K562 (cell line): ENCODE results near the gene FRK. TPM values are rescaled to one million over a fixed set of nuclear protein-coding genes. Genes with fewer than 3 reads are reported as not detected.
"Not testable (repeated sequence)": the region's sequence is repeated elsewhere in the genome, so short reads cannot be mapped to it uniquely, and the experiment has no call there.

Experiments used
- ATAC-seq: fragments of 200-7000 bp; cut with Tn5 transposase; 3 replicates; pipeline ENCODE4 v1.9.1; 2020; ENCODE audit warnings: moderate library complexity
- BruUV-seq: library from RNA; stranded (reverse); fragments of 400-500 nt; replicated peaks from 2 replicates; lab custom pipeline; 2021; lab: Mats Ljungman, UMichigan
- CTCF ChIA-PET: fragments of 300-600 bp; formaldehyde crosslinking; extraction: SDS; loops from one replicate; lab custom pipeline; 2021; ENCODE audit warnings: low intra/inter-chr PET ratio; lab: Yijun Ruan, JAX
- POLR2A ChIA-PET: fragments of 300-600, 350-650 bp; sonication (Branson Sonifier 250); formaldehyde crosslinking; extraction: SDS; loops from one replicate; lab custom pipeline; 2021; ENCODE audit warnings: antibody characterized with exemption, inconsistent platforms; lab: Yijun Ruan, JAX
- DNase-seq, 4 experiments: peaks; one replicate each; pipeline versions ENCODE4 v3.0.0 to v3.0.0-alpha.2; 2011 to 2018; ENCODE audit warnings: low spot score in 3 of 4, mixed read lengths in 3 of 4; ENCODE audit errors: extremely low read depth in 1 of 4
- FAIRE-seq: peaks from 2 replicates; lab custom pipeline; 2011; peaks lifted over from hg19 to GRCh38; lab: Jason Lieb, UNC
- H2AFZ ChIP-seq: 2 replicates; pipeline ENCODE4 v1.6.0; 2011; ENCODE audit warnings: low read depth, low read length, control low read depth, inconsistent platforms
- H3K27ac ChIP-seq: fragments of 200-600 bp; 3 replicates; pipeline ENCODE4 v1.8.0; 2011; ENCODE audit warnings: low read depth, mild to moderate bottlenecking, control low read depth, inconsistent platforms, low read length, moderate library complexity, mixed read lengths; ENCODE audit errors: extremely low read depth
- H3K27me3 ChIP-seq, 2 experiments: fragments of 300-600 bp in 1 of 2; 2 replicates in 1 of 2; 3 replicates in 1 of 2; pipeline versions ENCODE4 v1.6.0 to v1.8.0; 2011; ENCODE audit warnings: inconsistent platforms in 2 of 2, low read length in 2 of 2, mild to moderate bottlenecking in 1 of 2, mixed read lengths in 1 of 2, moderate library complexity in 1 of 2; ENCODE audit not compliant: control insufficient read depth in 2 of 2, insufficient read depth in 2 of 2
- H3K36me3 ChIP-seq: fragments of 300-600 bp; 3 replicates; pipeline ENCODE4 v1.8.0; 2011; ENCODE audit warnings: mild to moderate bottlenecking, low read length, inconsistent platforms; ENCODE audit not compliant: control insufficient read depth, insufficient read depth
- H3K4me1 ChIP-seq, 2 experiments: fragments of 200-600 bp in 1 of 2; replicated peaks in 1 of 2; 2 replicates in 1 of 2; 3 replicates in 1 of 2; pipeline versions ENCODE4 v1.5.1 to v1.8.0; 2011; ENCODE audit warnings: inconsistent platforms in 2 of 2, low read length in 2 of 2, mild to moderate bottlenecking in 1 of 2, mixed read lengths in 1 of 2, moderate library complexity in 1 of 2; ENCODE audit not compliant: control insufficient read depth in 2 of 2, insufficient read depth in 2 of 2
- H3K4me2 ChIP-seq: 2 replicates; pipeline ENCODE4 v1.6.1; 2011; ENCODE audit warnings: low read length, control low read depth, inconsistent platforms, mixed read lengths; ENCODE audit not compliant: insufficient read depth
- H3K4me3 ChIP-seq: fragments of 200-600 bp; sonication (generic), shearing (Covaris generic); 2 replicates; pipeline ENCODE4 v1.5.1; 2016; ENCODE audit warnings: control low read depth, inconsistent platforms
- H3K79me2 ChIP-seq: fragments of 200-600 bp; 3 replicates; pipeline ENCODE4 v1.8.0; 2011; ENCODE audit warnings: low read length, inconsistent platforms; ENCODE audit not compliant: control insufficient read depth, insufficient read depth
- H3K9ac ChIP-seq, 2 experiments: 2 replicates each; pipeline versions ENCODE4 v1.6.0 to v1.6.1; 2011; ENCODE audit warnings: low read depth in 2 of 2, low read length in 2 of 2, control low read depth in 1 of 2, inconsistent platforms in 1 of 2, mild to moderate bottlenecking in 1 of 2, mixed read lengths in 1 of 2; ENCODE audit not compliant: insufficient read depth in 1 of 2
- H3K9me1 ChIP-seq: one replicate; pipeline ENCODE4 v1.6.0; 2011; ENCODE audit warnings: inconsistent platforms, mild to moderate bottlenecking, low read length, moderate library complexity; ENCODE audit not compliant: control insufficient read depth, insufficient read depth
- H3K9me3 ChIP-seq: replicated peaks from 2 replicates; pipeline ENCODE4 v1.5.1; 2011; ENCODE audit warnings: low read depth, low read length, inconsistent platforms; ENCODE audit not compliant: control insufficient read depth, insufficient read depth
- H4K20me1 ChIP-seq: replicated peaks from 2 replicates; pipeline ENCODE4 v1.6.1; 2011; ENCODE audit warnings: low read length, inconsistent platforms, mixed read lengths; ENCODE audit not compliant: control insufficient read depth, insufficient read depth
- CREB5 ChIP-seq: fragments of 250-450 bp; sonication (Bioruptor Pico); IDR thresholded peaks from 2 replicates; pipeline ENCODE4 v1.5.0; 2020; ENCODE audit warnings: mild to moderate bottlenecking
- FOXA1 ChIP-seq: fragments of 450-650 bp; IDR thresholded peaks from 2 replicates; pipeline ENCODE4 v1.6.1; 2016; ENCODE audit warnings: mild to moderate bottlenecking, borderline replicate concordance
- HEY1 ChIP-seq: fragments of 250-450 bp; sonication (Bioruptor Pico); IDR thresholded peaks from 2 replicates; pipeline ENCODE4 v1.5.0; 2020; ENCODE audit warnings: mild to moderate bottlenecking, moderate library complexity, borderline replicate concordance
- HNRNPK ChIP-seq: fragments of 200-400 bp; formaldehyde crosslinking; IDR thresholded peaks from one replicate; pipeline ENCODE4 v1.6.1; 2018; ENCODE audit warnings: mild to moderate bottlenecking, low read depth, low read length; ENCODE audit not compliant: poor library complexity, severe bottlenecking
- MAFK ChIP-seq: IDR thresholded peaks from 2 replicates; pipeline ENCODE4 v1.6.1; 2011; ENCODE audit warnings: low read length, improper control_type of control experiment
- MAX ChIP-seq: sonication (generic); formaldehyde crosslinking; IDR thresholded peaks from 2 replicates; pipeline ENCODE4 v1.9.0; 2022; ENCODE audit warnings: mild to moderate bottlenecking, missing genetic modification reagents
- MBD2 ChIP-seq: sonication (generic); IDR thresholded peaks from 2 replicates; pipeline ENCODE4 v1.6.1; 2016; ENCODE audit warnings: low read depth, borderline replicate concordance
- MYC ChIP-seq, 2 experiments: fragments of 250-450 bp in 1 of 2; sonication (Bioruptor Pico) in 1 of 2; IDR thresholded peaks; 2 replicates each; pipeline versions ENCODE4 v1.5.1 to v1.6.1; 2012 to 2021; ENCODE audit warnings: low read depth in 2 of 2, borderline replicate concordance in 1 of 2, improper control_type of control experiment in 1 of 2, low read length in 1 of 2, mild to moderate bottlenecking in 1 of 2, moderate library complexity in 1 of 2
- SMARCA4 ChIP-seq: fragments of 450-650 bp; IDR thresholded peaks from 2 replicates; pipeline ENCODE4 v1.6.1; 2016
- XRCC3 ChIP-seq: fragments of 450-650 bp; IDR thresholded peaks from 2 replicates; pipeline ENCODE4 v1.6.1; 2017; ENCODE audit warnings: mild to moderate bottlenecking, moderate library complexity
- ZBTB1 ChIP-seq: sonication (generic); formaldehyde crosslinking; IDR thresholded peaks from 2 replicates; pipeline ENCODE4 v1.8.1; 2023; ENCODE audit warnings: missing genetic modification reagents, low read depth, mild to moderate bottlenecking, borderline replicate concordance
- ZNF146 ChIP-seq: IDR thresholded peaks from one replicate; pipeline ENCODE4 v1.6.1; 2018; ENCODE audit warnings: missing compliant biosample characterization; ENCODE audit not compliant: unreplicated experiment
- ZNF282 ChIP-seq: sonication (generic); formaldehyde crosslinking; IDR thresholded peaks from 2 replicates; pipeline ENCODE4 v1.8.1; 2023; ENCODE audit warnings: missing genetic modification reagents
- ZNF780A ChIP-seq: fragments of 250-450 bp; sonication (Bioruptor Pico); IDR thresholded peaks from 2 replicates; pipeline ENCODE4 v1.5.0; 2021; ENCODE audit warnings: mild to moderate bottlenecking
- ZZZ3 ChIP-seq: fragments of 450-650 bp; IDR thresholded peaks from 2 replicates; pipeline ENCODE4 v1.6.1; 2016; ENCODE audit warnings: antibody characterized with exemption, mild to moderate bottlenecking, moderate library complexity
- WGBS: fragments of 100-300 bp; shearing (Covaris generic); methylation state at CpG from one replicate; pipeline ENCODE4 v1.1.6; 2016; ENCODE audit warnings: low coverage, mixed read lengths; ENCODE audit not compliant: insufficient coverage; ENCODE audit errors: missing lambda C conversion rate; 5-methylcytosine and 5-hydroxymethylcytosine counted together
- in situ Hi-C: fragments of 300-500 bp; cut with MboI; formaldehyde crosslinking; loops from 4 replicates; pipeline ENCODE4 v1.15.0; 2018; ENCODE audit warnings: inconsistent platforms, mixed read lengths
- intact Hi-C: fragments of 100-400 bp; cut with micrococcal nuclease; formaldehyde crosslinking; loops from 2 replicates; pipeline ENCODE4 v1.14.2; 2022
- polyA plus RNA-seq, 8 experiments: library from polyadenylated mRNA; depleted of rRNA in 4 of 8; stranded (reverse) in 5 of 8; unstranded in 3 of 8; fragments of >200 nt; fragmentation: Nextera tagmentation in 2 of 8; fragmentation: Illumina TruSeq in 1 of 8; extraction: Ambion mirVana in 2 of 8; extraction: Trizol in 1 of 8; gene quantifications; 2 replicates each; pipeline versions ENCODE4 v1.2.1 to v1.2.3, GENCODE V29; 2011 to 2014; ENCODE audit warnings: inconsistent platforms in 1 of 8, missing spikeins in 1 of 8
- total RNA-seq, 7 experiments: library from RNA; depleted of rRNA in 6 of 7; stranded (reverse); fragments of >200 nt in 6 of 7; fragmentation: Illumina TruSeq in 2 of 7; extraction: Trizol in 2 of 7; gene quantifications; 2 replicates each; pipeline versions ENCODE4 v1.2.1 to v1.2.3, GENCODE V29; 2011 to 2021; ENCODE audit warnings: low replicate concordance in 1 of 7

FRK gene
- total and polyA plus RNA-seq, 9 of the 15 experiments (the other 6 are each of a cell fraction or from before 2014, with no cell fraction given) = 0.01 to 0.29 (median 0.09) TPM

- H3K9me3 ChIP-seq, CTCF ChIA-PET, ATAC-seq, in situ Hi-C loops, H3K4me2 ChIP-seq, H3K27me3 ChIP-seq, H3K4me1 ChIP-seq, H3K36me3 ChIP-seq, H3K9ac ChIP-seq, H3K4me3 ChIP-seq, POLR2A ChIA-PET, FAIRE-seq, BruUV-seq, intact Hi-C loops, DNase-seq, H3K27ac ChIP-seq, H2AFZ ChIP-seq, H4K20me1 ChIP-seq, H3K79me2 ChIP-seq, H3K9me1 ChIP-seq: not testable (repeated sequence)
- peak; percentile 60 for TF ChIP-seq ZNF146
These were observed 14.4 kb downstream of the FRK start for GRCh38 chr6:116046272-116046671.

- intact Hi-C loops = no loop called here
- in situ Hi-C loops = no loop called here
- Histone ChIP-seq H3K27me3 (no peaks in the 10 kb centered on the region), H3K4me2 (no peak overlapping the region), H3K9ac (no peak overlapping the region), H3K36me3 (no peaks in the 10 kb centered on the region), H3K9me3 (no peaks in the 10 kb centered on the region; the same call in 1 of the 2 replicates), H3K4me1 (no peaks in the 10 kb centered on the region), H4K20me1 (no peaks in the 10 kb centered on the region), H2AFZ (no peak overlapping the region), H3K4me3 (no peak overlapping the region), H3K79me2 (no peaks in the 10 kb centered on the region), H3K27ac (no peak overlapping the region), H3K9me1 (no peaks in the 10 kb centered on the region)
- no peak for DNase-seq
- POLR2A ChIA-PET = no interaction called here
- no peak for ATAC-seq
- no TSS peak for BruUV-seq
- CTCF ChIA-PET = no interaction called here
- WGBS = 20% methylated on average over 5 of the region's 5 CpGs
- no peak for FAIRE-seq
- TF ChIP-seq MYC (IDR thresholded peaks at IDR 0.05; ENCODE audit: low read depth, low read length) (no peak), MYC (CRISPR knock-in tag; IDR thresholded peaks at IDR 0.05; ENCODE audit: borderline replicate concordance, low read depth) (no peak), CREB5 (CRISPR knock-in tag) (no peak), MBD2 (no peak), HNRNPK (no peak), ZNF282 (no peak), ZZZ3 (no peak), MAX (CRISPR knock-in tag) (no peak), ZNF780A (no peak), FOXA1 (no peak), MAFK (no peak), SMARCA4 (no peak), ZBTB1 (CRISPR knock-in tag) (no peak), HEY1 (CRISPR knock-in tag) (no peak), XRCC3 (no peak)
These were observed 18.8 kb downstream of the FRK start for GRCh38 chr6:116041934-116042333.
